ENCODE results near the gene CACNA2D4.

The CACNA2D4 gene

GRCh38 chr12:1934831-1935230 lies 16.4 kb upstream of the CACNA2D4 start:
- no peak for DNase-seq (ENCODE audit: low read depth, low spot score)

GRCh38 chr12:1934068-1934467 lies 15.6 kb upstream of the CACNA2D4 start:
- DNase-seq (ENCODE audit: low read depth, low spot score) = no peak

- DNase-seq (ENCODE audit: low read depth, low spot score) = no peak
Measured at GRCh38 chr12:1933342-1934051, 15.0 kb upstream of the CACNA2D4 start.

GRCh38 chr12:1932264-1932777 lies 13.9 kb upstream of the CACNA2D4 start:
- no peak for DNase-seq (ENCODE audit: low read depth, low spot score)

- DNase-seq (ENCODE audit: low read depth, low spot score) = no peak
Measured at GRCh38 chr12:1931642-1932041, 13.2 kb upstream of the CACNA2D4 start.

- DNase-seq (ENCODE audit: low read depth, low spot score) = no peak
Measured at GRCh38 chr12:1930803-1931597, 12.5 kb upstream of the CACNA2D4 start.

GRCh38 chr12:1929985-1930802 lies 11.7 kb upstream of the CACNA2D4 start:
- DNase-seq (ENCODE audit: low read depth, low spot score) = no peak

- DNase-seq (ENCODE audit: low read depth, low spot score) = no peak
Measured at GRCh38 chr12:1929241-1929984, 11.0 kb upstream of the CACNA2D4 start.

- no peak for DNase-seq (ENCODE audit: low read depth, low spot score)
Measured at GRCh38 chr12:1928439-1929121, 10.1 kb upstream of the CACNA2D4 start.

GRCh38 chr12:1927751-1928351 lies 9.4 kb upstream of the CACNA2D4 start:
- no peak for DNase-seq (ENCODE audit: low read depth, low spot score)

GRCh38 chr12:1927051-1927680 lies 8.7 kb upstream of the CACNA2D4 start:
- DNase-seq (ENCODE audit: low read depth, low spot score) = no peak

- no peak for DNase-seq (ENCODE audit: low read depth, low spot score)
Measured at GRCh38 chr12:1926251-1926657, 7.8 kb upstream of the CACNA2D4 start.

- no peak for DNase-seq (ENCODE audit: low read depth, low spot score)
Measured at GRCh38 chr12:1925684-1926006, 7.2 kb upstream of the CACNA2D4 start.

GRCh38 chr12:1924996-1925683 lies 6.7 kb upstream of the CACNA2D4 start:
- DNase-seq (ENCODE audit: low read depth, low spot score) = no peak

- no peak for DNase-seq (ENCODE audit: low read depth, low spot score)
Measured at GRCh38 chr12:1922985-1923384, 4.5 kb upstream of the CACNA2D4 start.

- DNase-seq (ENCODE audit: low read depth, low spot score) = no peak
Measured at GRCh38 chr12:1922075-1922709, 3.7 kb upstream of the CACNA2D4 start.

- no peak for DNase-seq (ENCODE audit: low read depth, low spot score)
Measured at GRCh38 chr12:1920971-1921370, 2.5 kb upstream of the CACNA2D4 start.

- DNase-seq (ENCODE audit: low read depth, low spot score) = no peak
Measured at GRCh38 chr12:1920436-1920835, 2.0 kb upstream of the CACNA2D4 start.

GRCh38 chr12:1919763-1920162 lies 1.3 kb upstream of the CACNA2D4 start:
- no peak for DNase-seq (ENCODE audit: low read depth, low spot score)
